ENCODE data around the gene CHCHD3.

The CHCHD3 gene

GRCh38 chr7:132861940-132862554 is 219.8 kb downstream of the CHCHD3 start:
- DNase-seq (ENCODE audit: low read depth) = no peak
- no peak overlapping the region for H3K4me3 ChIP-seq (ENCODE audit: low read depth, low read length)
- no peak for TF ChIP-seq CTCF (IDR thresholded peaks at IDR 0.05; ENCODE audit: low read depth, low read length, missing control alignments)
- in situ Hi-C loops (cut with HindIII; ENCODE audit: low sequenced_read_pairs) = no loop called here

GRCh38 chr7:132861424-132861823 is 220.5 kb downstream of the CHCHD3 start:
- no peak for DNase-seq (ENCODE audit: low read depth)
- in situ Hi-C loops (cut with HindIII; ENCODE audit: low sequenced_read_pairs) = no loop called here
- no peak overlapping the region for H3K4me3 ChIP-seq (ENCODE audit: low read depth, low read length)
- TF ChIP-seq CTCF (IDR thresholded peaks at IDR 0.05; ENCODE audit: low read depth, low read length, missing control alignments) = no peak

- no peak for DNase-seq (ENCODE audit: low read depth)
- in situ Hi-C loops (cut with HindIII; ENCODE audit: low sequenced_read_pairs) = no loop called here
- no peak overlapping the region for H3K4me3 ChIP-seq (ENCODE audit: low read depth, low read length)
- TF ChIP-seq CTCF (IDR thresholded peaks at IDR 0.05; ENCODE audit: low read depth, low read length, missing control alignments) = no peak
These were observed 222.7 kb downstream of the CHCHD3 start for GRCh38 chr7:132859199-132859598.

- no peak for DNase-seq (ENCODE audit: low read depth)
- in situ Hi-C loops (cut with HindIII; ENCODE audit: low sequenced_read_pairs) = no loop called here
- H3K4me3 ChIP-seq (ENCODE audit: low read depth, low read length) = no peak overlapping the region
- no peak for TF ChIP-seq CTCF (IDR thresholded peaks at IDR 0.05; ENCODE audit: low read depth, low read length, missing control alignments)
These were observed 223.1 kb downstream of the CHCHD3 start for GRCh38 chr7:132858760-132859159.

- no peak for DNase-seq (ENCODE audit: low read depth)
- no peak overlapping the region for H3K4me3 ChIP-seq (ENCODE audit: low read depth, low read length)
- in situ Hi-C loops (cut with HindIII; ENCODE audit: low sequenced_read_pairs) = no loop called here
- no peak for TF ChIP-seq CTCF (IDR thresholded peaks at IDR 0.05; ENCODE audit: low read depth, low read length, missing control alignments)
These were observed 223.6 kb downstream of the CHCHD3 start for GRCh38 chr7:132858251-132858650.

- no peak overlapping the region for H3K4me3 ChIP-seq (ENCODE audit: low read depth, low read length)
- in situ Hi-C loops (cut with HindIII; ENCODE audit: low sequenced_read_pairs) = no loop called here
- TF ChIP-seq CTCF (IDR thresholded peaks at IDR 0.05; ENCODE audit: low read depth, low read length, missing control alignments) = no peak
- no peak for DNase-seq (ENCODE audit: low read depth)
These were observed 224.2 kb downstream of the CHCHD3 start for GRCh38 chr7:132857703-132858102.

Measured in astrocyte of the cerebellum (primary cell).